Measurements from ENCODE around the gene SLC7A14.

SLC7A14 gene

DNA sequence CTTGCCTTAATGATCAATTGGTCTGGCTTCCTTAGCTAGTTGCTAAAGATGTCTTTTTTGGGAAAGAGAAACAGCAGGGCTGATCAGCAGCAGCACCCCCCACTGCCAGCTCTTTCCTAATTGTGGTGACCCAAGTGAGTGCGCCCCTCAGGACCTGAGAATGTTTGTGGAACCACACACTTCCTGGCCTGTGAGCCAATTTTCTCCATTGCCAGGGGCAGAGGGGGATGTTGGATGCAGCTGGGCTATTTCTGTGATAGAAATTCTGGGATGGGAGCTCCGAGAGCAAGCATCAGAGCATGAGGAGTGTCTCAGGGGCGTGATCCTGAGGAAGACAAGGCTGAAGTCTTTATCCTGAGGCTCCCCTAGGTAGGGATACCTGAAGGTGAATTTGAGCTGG, 100.6 kb downstream of the SLC7A14 start:
- no peak overlapping the region for H3K4me3 Mint-ChIP-seq
- H3K9me3 Mint-ChIP-seq (ENCODE audit: low read depth): no peaks in the 10 kb centered on the region

DNA sequence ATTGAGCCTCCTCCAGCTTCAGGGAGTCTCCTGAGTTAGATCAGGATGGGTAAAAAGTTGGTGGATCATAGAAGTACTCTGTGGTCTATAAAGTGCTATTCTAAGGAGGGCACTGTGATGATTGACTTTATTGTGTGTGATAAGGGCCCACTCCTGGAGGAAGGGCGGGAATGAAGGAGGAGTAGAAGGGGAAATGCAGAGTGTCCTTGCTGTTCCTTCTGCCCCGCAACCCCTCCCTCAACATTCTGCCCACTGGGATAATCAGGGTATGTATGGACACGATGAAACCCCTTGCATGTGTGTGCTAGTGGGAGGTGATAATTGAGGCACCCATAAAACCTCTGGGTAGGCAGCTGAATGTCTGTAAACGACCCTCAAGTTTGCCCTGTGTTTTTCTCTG, 101.0 kb downstream of the SLC7A14 start:
- no peaks in the 10 kb centered on the region for H3K36me3 Mint-ChIP-seq
- H3K9me3 Mint-ChIP-seq (ENCODE audit: low read depth): no peaks in the 10 kb centered on the region
- H3K4me3 Mint-ChIP-seq: no peak overlapping the region
- peaks cover 4% of the 10 kb centered on the region for H3K27me3 Mint-ChIP-seq
- H3K27ac Mint-ChIP-seq: no peak overlapping the region
- H3K4me1 Mint-ChIP-seq (ENCODE audit: low read depth): no peaks in the 10 kb centered on the region

More for the DNA sequence above, 100.6 kb downstream of the SLC7A14 start:
- H3K4me1 Mint-ChIP-seq (ENCODE audit: low read depth): no peaks in the 10 kb centered on the region
- H3K36me3 Mint-ChIP-seq: no peaks in the 10 kb centered on the region
- H3K27me3 Mint-ChIP-seq: peaks cover 4% of the 10 kb centered on the region
- no peak overlapping the region for H3K27ac Mint-ChIP-seq

DNA sequence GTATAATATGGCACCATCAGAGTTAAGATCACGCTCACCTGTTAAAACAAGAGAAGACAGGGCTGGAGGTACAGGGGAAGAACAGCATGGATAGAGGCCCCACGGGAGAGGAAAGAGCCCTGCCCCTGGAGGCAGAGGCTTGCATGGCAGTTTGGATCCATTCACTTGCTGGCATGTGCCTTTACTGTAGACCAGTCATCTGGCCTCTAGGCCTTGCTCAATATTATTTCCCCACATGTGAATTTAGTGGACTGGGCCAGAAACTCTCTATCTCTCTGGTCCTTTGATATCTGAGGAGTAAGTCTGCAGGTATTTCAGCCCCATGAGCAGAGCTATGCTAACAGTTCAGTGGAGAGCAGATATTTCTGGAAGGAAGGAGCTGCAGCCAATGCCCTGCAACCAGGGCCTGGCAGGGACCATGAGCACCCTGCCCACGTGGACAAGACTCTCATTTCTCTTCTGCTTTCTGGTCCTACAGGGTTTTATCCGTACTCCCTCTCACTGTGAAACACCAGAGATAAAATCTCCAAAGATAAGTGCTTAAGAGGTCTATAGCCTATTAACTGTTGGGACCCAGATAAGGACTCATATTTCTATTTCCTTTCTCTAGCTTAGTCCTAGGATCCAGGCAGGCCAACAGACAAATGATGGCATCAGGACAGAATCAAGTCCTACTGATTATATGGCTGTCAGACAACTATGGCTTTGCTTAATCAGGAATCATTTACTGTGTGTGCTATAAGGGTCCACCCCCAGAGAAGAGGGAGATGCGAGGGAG, 102.2 kb downstream of the SLC7A14 start:
- Mint-ChIP-seq H3K27ac (no peak overlapping the region), H3K4me1 (ENCODE audit: low read depth) (no peaks in the 10 kb centered on the region), H3K36me3 (no peaks in the 10 kb centered on the region), H3K27me3 (peaks cover 4% of the 10 kb centered on the region), H3K9me3 (ENCODE audit: low read depth) (no peaks in the 10 kb centered on the region), H3K4me3 (no peak overlapping the region)

DNA sequence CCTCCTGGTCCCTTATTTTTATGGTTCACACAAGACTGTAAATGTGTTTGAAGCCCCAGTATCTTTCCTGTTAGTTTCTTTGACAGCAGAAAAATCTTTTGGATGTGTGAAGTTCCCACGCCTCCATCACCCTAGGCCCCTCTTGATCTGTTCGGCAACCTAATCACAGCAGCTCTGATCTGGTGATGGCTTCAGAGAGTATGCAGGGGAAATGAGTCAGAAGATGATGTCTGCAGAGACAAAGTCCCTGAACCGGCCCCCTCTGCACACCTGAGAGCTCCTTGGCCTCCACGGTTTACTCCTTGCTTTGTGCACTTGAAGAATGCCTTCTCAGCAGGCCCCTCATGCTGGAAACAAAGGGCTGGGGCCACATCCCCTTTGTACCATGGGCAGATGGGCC, 103.7 kb downstream of the SLC7A14 start:
- Mint-ChIP-seq H3K36me3 (no peaks in the 10 kb centered on the region), H3K27ac (no peak overlapping the region), H3K4me3 (no peak overlapping the region), H3K4me1 (ENCODE audit: low read depth) (no peaks in the 10 kb centered on the region), H3K9me3 (ENCODE audit: low read depth) (no peaks in the 10 kb centered on the region), H3K27me3 (no peaks in the 10 kb centered on the region)

- Mint-ChIP-seq H3K4me1 (ENCODE audit: low read depth) (no peaks in the 10 kb centered on the region), H3K9me3 (ENCODE audit: low read depth) (no peaks in the 10 kb centered on the region), H3K4me3 (no peak overlapping the region), H3K27ac (no peak overlapping the region), H3K27me3 (no peaks in the 10 kb centered on the region), H3K36me3 (no peaks in the 10 kb centered on the region)
These were observed 105.8 kb downstream of the SLC7A14 start for GRCh38 chr3:170480111-170480510.

- H3K4me1 Mint-ChIP-seq (ENCODE audit: low read depth): no peaks in the 10 kb centered on the region
- peaks cover 3% of the 10 kb centered on the region for H3K27me3 Mint-ChIP-seq
- H3K4me3 Mint-ChIP-seq: no peak overlapping the region
- H3K27ac Mint-ChIP-seq: no peak overlapping the region
- H3K9me3 Mint-ChIP-seq (ENCODE audit: low read depth): no peaks in the 10 kb centered on the region
- no peaks in the 10 kb centered on the region for H3K36me3 Mint-ChIP-seq
These were observed 108.5 kb downstream of the SLC7A14 start for GRCh38 chr3:170477395-170477794.

DNA sequence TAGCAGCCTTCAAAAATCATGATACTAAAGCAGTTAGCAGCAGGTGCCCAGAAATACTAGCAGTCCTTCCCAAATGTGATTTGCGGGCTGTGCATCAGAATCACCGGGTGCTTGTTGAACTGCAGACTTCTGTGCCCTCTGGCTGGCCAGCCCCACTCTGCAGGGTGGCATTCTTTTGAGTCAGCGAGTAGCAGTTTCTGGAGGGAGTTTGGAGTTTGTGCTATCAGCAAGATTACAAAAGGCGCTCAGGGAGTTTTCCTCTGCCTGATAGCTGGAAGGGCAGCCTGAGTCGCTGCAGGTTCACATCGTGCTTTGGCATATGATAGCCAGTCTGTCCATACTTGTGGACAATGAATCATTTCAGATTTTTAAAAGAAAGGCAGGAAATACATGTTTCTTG, 109.6 kb downstream of the SLC7A14 start:
- Mint-ChIP-seq H3K4me3 (no peak overlapping the region), H3K27me3 (peaks cover 5% of the 10 kb centered on the region), H3K4me1 (ENCODE audit: low read depth) (no peaks in the 10 kb centered on the region), H3K27ac (no peak overlapping the region), H3K36me3 (no peaks in the 10 kb centered on the region), H3K9me3 (ENCODE audit: low read depth) (no peaks in the 10 kb centered on the region)

GRCh38 chr3:170475092-170475685, 110.7 kb downstream of the SLC7A14 start:
- Mint-ChIP-seq H3K9me3 (ENCODE audit: low read depth) (no peaks in the 10 kb centered on the region), H3K36me3 (no peaks in the 10 kb centered on the region), H3K4me3 (no peak overlapping the region), H3K4me1 (ENCODE audit: low read depth) (no peaks in the 10 kb centered on the region), H3K27ac (no peak overlapping the region), H3K27me3 (peaks cover 5% of the 10 kb centered on the region)

- Mint-ChIP-seq H3K9me3 (ENCODE audit: low read depth) (no peaks in the 10 kb centered on the region), H3K27ac (no peak overlapping the region), H3K27me3 (peaks cover 9% of the 10 kb centered on the region), H3K4me3 (no peak overlapping the region), H3K4me1 (ENCODE audit: low read depth) (no peaks in the 10 kb centered on the region), H3K36me3 (no peaks in the 10 kb centered on the region)
These were observed 112.5 kb downstream of the SLC7A14 start for GRCh38 chr3:170473358-170473757.

GRCh38 chr3:170471149-170471548, 114.7 kb downstream of the SLC7A14 start:
- H3K36me3 Mint-ChIP-seq: no peaks in the 10 kb centered on the region
- no peaks in the 10 kb centered on the region for H3K9me3 Mint-ChIP-seq (ENCODE audit: low read depth)
- no peaks in the 10 kb centered on the region for H3K4me1 Mint-ChIP-seq (ENCODE audit: low read depth)
- H3K27me3 Mint-ChIP-seq: peaks cover 15% of the 10 kb centered on the region
- no peak overlapping the region for H3K4me3 Mint-ChIP-seq
- H3K27ac Mint-ChIP-seq: no peak overlapping the region

- Mint-ChIP-seq H3K27ac (no peak overlapping the region), H3K4me1 (ENCODE audit: low read depth) (no peaks in the 10 kb centered on the region), H3K36me3 (no peaks in the 10 kb centered on the region), H3K4me3 (no peak overlapping the region), H3K27me3 (peaks cover 16% of the 10 kb centered on the region), H3K9me3 (ENCODE audit: low read depth) (no peaks in the 10 kb centered on the region)
These were observed 115.5 kb downstream of the SLC7A14 start for GRCh38 chr3:170470063-170471016.

DNA sequence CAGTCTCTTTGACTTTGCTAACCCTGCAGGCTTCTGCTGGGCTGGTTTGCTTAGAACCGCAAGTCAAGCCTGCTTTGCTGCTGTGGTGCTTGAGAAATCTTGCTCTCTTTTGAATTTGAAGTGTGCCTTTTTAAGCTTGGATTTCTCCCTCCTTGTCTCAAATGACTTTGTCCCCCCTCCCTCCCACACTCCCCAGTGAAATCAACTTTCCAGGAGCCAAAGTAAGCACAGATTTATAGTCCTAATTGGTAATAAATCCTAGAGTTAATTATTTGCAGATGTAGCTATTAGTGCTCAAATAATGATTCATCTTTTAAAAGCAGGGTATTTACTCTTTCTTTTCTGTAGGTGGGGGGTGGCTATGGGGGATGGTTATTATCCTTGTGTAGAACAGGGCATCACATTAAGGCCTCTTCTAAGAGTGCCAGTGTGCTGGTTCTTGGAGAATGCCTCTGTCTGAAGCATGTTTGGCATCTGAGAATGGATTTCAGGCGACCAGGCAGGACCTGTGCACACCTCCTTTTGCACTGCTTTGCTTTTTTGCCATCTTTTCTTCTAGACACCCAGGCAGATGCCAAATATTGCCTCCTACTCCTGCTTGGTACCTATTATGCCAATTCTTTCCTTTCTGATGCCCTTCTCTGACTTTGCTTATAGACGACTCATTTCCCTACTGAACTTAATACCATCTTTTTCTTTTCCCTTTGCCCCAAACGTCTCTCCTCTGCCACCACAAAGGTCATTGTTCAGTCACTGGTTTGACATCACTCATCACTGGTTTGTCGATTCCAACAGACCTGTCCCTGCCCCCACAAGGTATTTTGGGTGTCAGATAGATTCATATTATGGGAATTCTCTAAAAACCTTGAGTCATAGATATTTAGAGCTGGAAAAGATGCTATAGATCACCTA, 116.5 kb downstream of the SLC7A14 start:
- Mint-ChIP-seq H3K4me3 (no peak overlapping the region), H3K27ac (no peak overlapping the region), H3K36me3 (no peaks in the 10 kb centered on the region), H3K4me1 (ENCODE audit: low read depth) (no peaks in the 10 kb centered on the region), H3K27me3 (peaks cover 16% of the 10 kb centered on the region), H3K9me3 (ENCODE audit: low read depth) (no peaks in the 10 kb centered on the region)

- Mint-ChIP-seq H3K36me3 (no peaks in the 10 kb centered on the region), H3K4me1 (ENCODE audit: low read depth) (no peaks in the 10 kb centered on the region), H3K9me3 (ENCODE audit: low read depth) (no peaks in the 10 kb centered on the region), H3K27me3 (peaks cover 24% of the 10 kb centered on the region), H3K4me3 (no peak overlapping the region), H3K27ac (no peak overlapping the region)
These were observed 118.2 kb downstream of the SLC7A14 start for GRCh38 chr3:170467571-170468147.

DNA sequence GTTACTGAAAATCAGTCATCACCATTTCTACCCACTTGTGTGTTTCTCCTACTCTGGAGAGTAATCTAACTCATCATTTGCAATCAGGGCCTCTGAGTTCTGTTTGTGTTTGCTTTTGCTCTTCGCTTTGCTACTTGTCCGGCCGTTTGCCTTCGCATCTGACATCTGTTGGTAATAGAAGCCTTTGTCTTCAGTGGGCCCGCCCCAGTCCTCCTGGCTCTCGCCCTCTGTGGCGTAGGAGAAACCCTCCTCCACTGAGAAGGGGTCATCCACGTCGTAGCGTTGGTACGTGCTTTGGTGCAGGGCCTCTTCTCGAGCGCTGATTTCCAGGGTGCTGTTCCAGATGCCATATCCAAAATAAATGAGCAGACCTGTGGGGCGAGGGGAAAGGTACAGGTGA, 118.9 kb downstream of the SLC7A14 start:
- no peak overlapping the region for H3K4me3 Mint-ChIP-seq
- no peaks in the 10 kb centered on the region for H3K9me3 Mint-ChIP-seq (ENCODE audit: low read depth)
- peaks cover 24% of the 10 kb centered on the region for H3K27me3 Mint-ChIP-seq
- no peak overlapping the region for H3K27ac Mint-ChIP-seq
- no peaks in the 10 kb centered on the region for H3K36me3 Mint-ChIP-seq
- no peaks in the 10 kb centered on the region for H3K4me1 Mint-ChIP-seq (ENCODE audit: low read depth)

Measured in activated naive CD8-positive, alpha-beta T cell (primary cell).